Esophagus muscularis mucosa (tissue), 4 donors: ENCODE measurements around the gene CALML3. TPM values are rescaled to one million over a fixed set of nuclear protein-coding genes. Genes with fewer than 3 reads are reported as not detected.

Source experiments
- DNase-seq: peaks from one replicate; pipeline ENCODE4 v3.0.0-alpha.2; 2017; ENCODE audit errors: extremely low spot score
- H3K27ac ChIP-seq, 4 donors: fragments of 200-600 bp; sonication (generic); replicated peaks in 1 of 4; 1 replicate in 3 of 4; 2 replicates in 1 of 4; pipeline ENCODE4 v1.5.1; 2016 to 2019; ENCODE audit warnings: mild to moderate bottlenecking in 1 of 4
- H3K27me3 ChIP-seq, 4 donors: fragments of 200-600 bp; sonication (generic); one replicate each; pipeline versions ENCODE4 v1.5.1 to v1.6.0; 2016 to 2019
- H3K36me3 ChIP-seq, 4 donors: fragments of 200-600 bp; sonication (generic); one replicate each; pipeline ENCODE4 v1.5.1; 2016 to 2019
- H3K4me1 ChIP-seq, 4 donors: fragments of 200-600 bp; sonication (generic); one replicate each; pipeline ENCODE4 v1.5.1; 2016 to 2019
- H3K4me3 ChIP-seq, 4 donors: fragments of 200-600 bp; sonication (generic); 1 replicate in 2 of 4; 2 replicates in 2 of 4; pipeline ENCODE4 v1.5.1; 2016 to 2019; ENCODE audit warnings: mild to moderate bottlenecking in 4 of 4, moderate library complexity in 1 of 4
- H3K9me3 ChIP-seq, 4 donors: fragments of 200-600 bp; sonication (generic); 1 replicate in 3 of 4; 2 replicates in 1 of 4; pipeline ENCODE4 v1.5.1; 2016 to 2019
- CTCF ChIP-seq, 3 experiments: fragments of 200-600 bp in 2 of 3; fragments of 450-650 bp in 1 of 3; sonication (generic) in 2 of 3; IDR thresholded peaks; one replicate each; pipeline ENCODE4 v1.5.1; 2017 to 2019; ENCODE audit warnings: antibody characterized with exemption in 3 of 3, mild to moderate bottlenecking in 2 of 3, moderate library complexity in 1 of 3
- EP300 ChIP-seq: sonication (generic); formaldehyde crosslinking; IDR thresholded peaks from one replicate; pipeline ENCODE4 v1.6.1; 2017; ENCODE audit warnings: antibody characterized with exemption
- POLR2A ChIP-seq: fragments of 450-650 bp; IDR thresholded peaks from one replicate; pipeline ENCODE4 v1.6.1; 2017; ENCODE audit warnings: antibody characterized with exemption, moderate library complexity, mild to moderate bottlenecking, low read depth
- POLR2AphosphoS5 ChIP-seq, 2 donors: sonication (generic); formaldehyde crosslinking; IDR thresholded peaks; one replicate each; pipeline ENCODE4 v1.6.1; 2017; ENCODE audit warnings: antibody characterized with exemption in 2 of 2
- WGBS: methylation state at CpG from one replicate; pipeline ENCODE4 v1.1.5; 2018; 5-methylcytosine and 5-hydroxymethylcytosine counted together
- intact Hi-C: fragments of 100-400 bp; cut with DNase I; formaldehyde crosslinking; loops from one replicate; pipeline ENCODE4 v1.15.1; 2023
- total RNA-seq, 4 donors: library from RNA; depleted of rRNA; stranded (reverse); fragments of >200 nt; gene quantifications; one replicate each; pipeline versions ENCODE4 v1.1.0 to v1.2.1, GENCODE V29; 2016

Gene CALML3
- total RNA-seq, 4 donors from 2014 or later = not detected

- TF ChIP-seq POLR2A (no peak), EP300 (no peak), CTCF (IDR thresholded peaks at IDR 0.05) (no peak), POLR2AphosphoS5 (IDR thresholded peaks at IDR 0.05) (no peak)
- Histone ChIP-seq H3K36me3 (no peaks in the 10 kb centered on the region), H3K27me3 (no peaks in the 10 kb centered on the region), H3K4me1 (peaks cover 0 to 33% (median 32%) of the 10 kb centered on the region in 4 donors), H3K4me3 (no peak overlapping the region), H3K27ac (no peak overlapping the region), H3K9me3 (no peaks in the 10 kb centered on the region)
- WGBS = 94% methylated on average over 9 of the region's 9 CpGs
- DNase-seq = no peak
- intact Hi-C loops = no loop called here
Observed at GRCh38 chr10:5509236-5509635, 15.5 kb upstream of the CALML3 start.

DNA sequence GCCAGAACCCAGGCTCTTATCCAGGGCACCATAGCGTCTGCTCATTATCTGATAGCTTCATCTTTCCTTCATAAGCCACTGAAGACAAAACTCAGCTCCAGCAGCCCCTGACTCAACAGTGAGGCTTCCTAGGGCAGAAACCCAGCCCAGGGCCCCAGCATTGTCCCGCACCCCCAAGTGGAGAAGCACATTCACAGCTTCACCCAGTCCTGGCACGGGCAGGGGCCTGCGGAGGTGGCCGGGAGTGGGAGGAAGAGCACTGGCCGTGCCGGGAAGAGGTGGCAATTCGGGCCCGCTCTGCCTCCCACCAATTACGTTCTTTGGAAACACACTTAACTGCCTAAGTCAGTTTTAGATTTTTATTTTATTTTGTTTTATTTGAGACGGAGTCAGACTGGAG lies 15.1 kb upstream of the CALML3 start:
- Histone ChIP-seq H3K27me3 (no peaks in the 10 kb centered on the region), H3K9me3 (no peaks in the 10 kb centered on the region), H3K4me1 (peaks cover 0 to 33% (median 32%) of the 10 kb centered on the region in 4 donors), H3K36me3 (no peaks in the 10 kb centered on the region), H3K27ac (no peak overlapping the region), H3K4me3 (no peak overlapping the region)
- WGBS = 99% methylated on average over 11 of the region's 11 CpGs
- TF ChIP-seq POLR2A (no peak), EP300 (no peak), CTCF (IDR thresholded peaks at IDR 0.05) (no peak), POLR2AphosphoS5 (IDR thresholded peaks at IDR 0.05) (no peak)
- intact Hi-C loops = no loop called here
- no peak for DNase-seq

GRCh38 chr10:5510281-5511072 lies 14.3 kb upstream of the CALML3 start:
- TF ChIP-seq CTCF (IDR thresholded peaks at IDR 0.05) (no peak), POLR2AphosphoS5 (IDR thresholded peaks at IDR 0.05) (no peak), EP300 (no peak), POLR2A (no peak)
- no peaks in the 10 kb centered on the region for H3K36me3 ChIP-seq
- H3K4me1 ChIP-seq = peaks cover 0 to 31% (median 30%) of the 10 kb centered on the region in 4 donors
- intact Hi-C loops = no loop called here
- no peaks in the 10 kb centered on the region for H3K27me3 ChIP-seq
- no peak for DNase-seq
- no peak overlapping the region for H3K4me3 ChIP-seq
- WGBS = 67% methylated on average over 16 of the region's 16 CpGs
- H3K9me3 ChIP-seq = no peaks in the 10 kb centered on the region
- H3K27ac ChIP-seq = no peak overlapping the region

DNA sequence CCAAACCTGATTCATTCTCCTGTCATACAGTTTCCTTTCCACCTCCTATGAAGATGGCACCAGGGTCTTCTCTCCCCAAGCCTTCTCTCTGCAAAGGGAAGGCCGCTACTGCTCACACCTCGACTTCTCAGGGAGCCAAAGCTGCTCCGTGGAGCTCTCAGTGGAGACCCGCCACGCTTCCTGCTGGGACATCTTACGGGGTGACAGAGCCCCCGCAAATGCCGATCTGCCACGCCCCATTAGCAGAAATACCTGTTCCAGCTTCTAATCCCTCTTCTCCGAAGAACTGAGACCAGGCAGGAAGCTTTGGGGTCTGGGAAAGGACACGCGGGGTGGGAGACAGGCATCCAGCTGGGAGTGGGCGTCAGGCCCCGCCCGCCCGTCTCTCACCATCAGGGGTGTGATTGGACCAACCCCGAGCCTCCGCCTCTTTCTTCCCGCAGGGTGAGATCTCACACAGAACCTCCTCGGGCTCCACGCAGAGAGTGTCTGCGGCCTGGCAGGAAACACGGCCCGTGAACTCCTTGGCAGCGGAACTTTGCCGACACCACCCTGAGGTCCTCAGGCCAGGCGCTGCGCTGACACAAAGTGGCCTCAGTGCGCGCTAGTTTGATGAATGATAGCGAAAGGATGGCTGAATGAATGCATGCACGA lies 13.4 kb upstream of the CALML3 start:
- Histone ChIP-seq H3K9me3 (no peaks in the 10 kb centered on the region), H3K27me3 (no peaks in the 10 kb centered on the region), H3K36me3 (no peaks in the 10 kb centered on the region), H3K27ac (no peak overlapping the region), H3K4me1 (peaks cover 0 to 30% (median 27%) of the 10 kb centered on the region in 4 donors), H3K4me3 (no peak overlapping the region)
- intact Hi-C loops = no loop called here
- TF ChIP-seq CTCF (IDR thresholded peaks at IDR 0.05) (no peak), EP300 (no peak), POLR2A (no peak), POLR2AphosphoS5 (IDR thresholded peaks at IDR 0.05) (no peak)
- 94% methylated on average over 32 of the region's 32 CpGs for WGBS
- DNase-seq = no peak
